GM21360 (cell line): ENCODE data around the gene PLA2G5.

Source experiments
- ATAC-seq: cut with Tn5 transposase; IDR thresholded peaks from one replicate; pipeline ENCODE4 v1.9.1; 2021; ENCODE audit warnings: mild to moderate bottlenecking, moderate library complexity; ENCODE audit not compliant: unreplicated experiment

The PLA2G5 gene

GRCh38 chr1:20089328-20090077, 19.5 kb downstream of the PLA2G5 start:
- no peak for ATAC-seq

GRCh38 chr1:20090119-20090518, 20.1 kb downstream of the PLA2G5 start:
- ATAC-seq, result no peak

GRCh38 chr1:20090641-20091040, 20.6 kb downstream of the PLA2G5 start:
- no peak for ATAC-seq

GRCh38 chr1:20093303-20093702, 23.3 kb downstream of the PLA2G5 start:
- ATAC-seq, result no peak

GRCh38 chr1:20093940-20094391, 24.0 kb downstream of the PLA2G5 start:
- no peak for ATAC-seq

- no peak for ATAC-seq
Measured at GRCh38 chr1:20095564-20096434, 25.8 kb downstream of the PLA2G5 start.

- ATAC-seq, result no peak
Measured at GRCh38 chr1:20096840-20097447, 26.9 kb downstream of the PLA2G5 start.

GRCh38 chr1:20099533-20099932, 29.5 kb downstream of the PLA2G5 start:
- ATAC-seq, result no peak

GRCh38 chr1:20100632-20101355, 30.8 kb downstream of the PLA2G5 start:
- ATAC-seq, result no peak

GRCh38 chr1:20102875-20103274, 32.9 kb downstream of the PLA2G5 start:
- no peak for ATAC-seq

- ATAC-seq, result no peak
Measured at GRCh38 chr1:20105856-20106255, 35.9 kb downstream of the PLA2G5 start.

GRCh38 chr1:20107351-20107750, 37.4 kb downstream of the PLA2G5 start:
- ATAC-seq, result no peak

GRCh38 chr1:20107796-20108195, 37.8 kb downstream of the PLA2G5 start:
- ATAC-seq, result no peak

- ATAC-seq, result no peak
Measured at GRCh38 chr1:20108366-20109123, 38.6 kb downstream of the PLA2G5 start.

GRCh38 chr1:20109223-20109856, 39.3 kb downstream of the PLA2G5 start:
- ATAC-seq, result no peak

- ATAC-seq, result no peak
Measured at GRCh38 chr1:20110679-20111078, 40.7 kb downstream of the PLA2G5 start.

GRCh38 chr1:20111452-20111851, 41.5 kb downstream of the PLA2G5 start:
- no peak for ATAC-seq

- ATAC-seq, result no peak
Measured at GRCh38 chr1:20112279-20113000, 42.4 kb downstream of the PLA2G5 start.

- ATAC-seq, result no peak
Measured at GRCh38 chr1:20114021-20114648, 44.1 kb downstream of the PLA2G5 start.
